DOHH2 (cell line): ENCODE data around the gene MEF2A.

Source experiments
- H3F3A ChIP-seq: fragments of 200-600 bp; sonication (generic), shearing (Covaris generic); 2 replicates; pipeline ENCODE4 v1.6.0; 2016; ENCODE audit warnings: antibody characterized with exemption, mild to moderate bottlenecking; ENCODE audit not compliant: control insufficient read depth, insufficient read depth
- H3K27ac ChIP-seq: fragments of 200-600 bp; sonication (generic); 2 replicates; pipeline ENCODE4 v1.5.1; 2014; ENCODE audit warnings: low read depth, mild to moderate bottlenecking, low read length, moderate library complexity
- H3K27me3 ChIP-seq: fragments of 200-600 bp; sonication (generic); 2 replicates; pipeline ENCODE4 v1.6.1; 2014; ENCODE audit warnings: mild to moderate bottlenecking, low read length, mixed read lengths; ENCODE audit not compliant: control insufficient read depth
- H3K36me3 ChIP-seq: fragments of 200-600 bp; sonication (generic); 2 replicates; pipeline ENCODE4 v1.6.1; 2014; ENCODE audit warnings: mild to moderate bottlenecking, low read length, moderate library complexity, mixed read lengths; ENCODE audit not compliant: control insufficient read depth
- H3K4me1 ChIP-seq: fragments of 200-600 bp; sonication (generic); 2 replicates; pipeline ENCODE4 v1.6.1; 2014; ENCODE audit warnings: mild to moderate bottlenecking, low read length, mixed read lengths; ENCODE audit not compliant: control insufficient read depth
- H3K4me2 ChIP-seq: fragments of 200-600 bp; sonication (generic); 2 replicates; pipeline ENCODE4 v1.6.0; 2014; ENCODE audit warnings: mild to moderate bottlenecking, low read length, moderate library complexity
- H3K4me3 ChIP-seq: fragments of 200-600 bp; sonication (generic); 2 replicates; pipeline ENCODE4 v1.5.1; 2014; ENCODE audit warnings: mild to moderate bottlenecking, low read length, mixed read lengths
- H3K79me2 ChIP-seq: fragments of 200-600 bp; sonication (generic); 2 replicates; pipeline ENCODE4 v1.6.1; 2014; ENCODE audit warnings: mild to moderate bottlenecking, low read length, mixed read lengths; ENCODE audit not compliant: control insufficient read depth
- H3K9me2 ChIP-seq: fragments of 200-600 bp; sonication (generic); replicated peaks from 2 replicates; pipeline ENCODE4 v1.6.1; 2014; ENCODE audit warnings: mild to moderate bottlenecking, low read length, mixed read lengths; ENCODE audit not compliant: control insufficient read depth
- H3K9me3 ChIP-seq: fragments of 200-600 bp; sonication (generic); 2 replicates; pipeline ENCODE4 v1.6.1; 2014; ENCODE audit warnings: antibody characterized with exemption, low read length, mixed read lengths; ENCODE audit not compliant: control insufficient read depth, insufficient read depth
- H4K20me1 ChIP-seq: fragments of 200-600 bp; sonication (generic); 2 replicates; pipeline ENCODE4 v1.6.0; 2014; ENCODE audit warnings: low read depth, mild to moderate bottlenecking, antibody characterized with exemption, low read length, moderate library complexity; ENCODE audit not compliant: control insufficient read depth, insufficient read depth
- EZH2phosphoT487 ChIP-seq: fragments of 200-600 bp; sonication (generic); IDR thresholded peaks from 2 replicates; pipeline ENCODE4 v1.6.1; 2017; ENCODE audit warnings: borderline replicate concordance, mild to moderate bottlenecking, antibody characterized with exemption, low read length, moderate library complexity, mixed read lengths
- TF ChIP-seq, protein P1 (sequence below): fragments of 200-600 bp; sonication (generic); IDR thresholded peaks from one replicate; pipeline ENCODE4 v1.5.1; 2014; ENCODE audit warnings: antibody characterized with exemption, mild to moderate bottlenecking, low read depth, low read length; ENCODE audit not compliant: poor library complexity, severe bottlenecking

The MEF2A gene

DNA sequence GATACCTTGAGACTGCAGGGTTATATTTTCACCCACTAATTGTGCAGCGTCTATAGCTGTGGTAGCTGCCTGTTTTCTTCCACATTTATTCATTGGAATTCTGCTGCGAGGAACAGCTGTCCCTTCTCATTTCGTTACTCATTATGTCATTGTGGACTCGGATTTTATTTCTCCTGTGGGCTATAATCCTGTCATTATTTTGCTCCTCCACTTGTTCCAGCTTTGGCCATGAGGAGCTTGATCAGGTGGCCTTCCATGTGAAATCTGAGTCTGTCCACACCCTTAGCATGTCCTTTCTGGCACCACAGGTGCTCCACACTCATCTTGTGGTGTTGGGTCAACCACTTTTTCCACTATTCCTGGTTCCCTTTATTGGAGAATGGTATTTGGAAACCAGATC, 152.6 kb downstream of the MEF2A start:
- H3K9me3 ChIP-seq, result no peaks in the 10 kb centered on the region
- H3K9me2 ChIP-seq, result no peaks in the 10 kb centered on the region
- H4K20me1 ChIP-seq, result no peaks in the 10 kb centered on the region; the same call in 1 of the 2 replicates
- H3K79me2 ChIP-seq, result no peaks in the 10 kb centered on the region
- no peaks in the 10 kb centered on the region for H3K27me3 ChIP-seq
- H3F3A ChIP-seq, result peaks cover 9% of the 10 kb centered on the region
- H3K27ac ChIP-seq, result no peak overlapping the region
- H3K4me2 ChIP-seq, result no peak overlapping the region
- no peak overlapping the region for H3K4me3 ChIP-seq
- peaks cover 22% of the 10 kb centered on the region for H3K4me1 ChIP-seq
- TF ChIP-seq EZH2phosphoT487, result no peak
- TF ChIP-seq, protein P1, sequence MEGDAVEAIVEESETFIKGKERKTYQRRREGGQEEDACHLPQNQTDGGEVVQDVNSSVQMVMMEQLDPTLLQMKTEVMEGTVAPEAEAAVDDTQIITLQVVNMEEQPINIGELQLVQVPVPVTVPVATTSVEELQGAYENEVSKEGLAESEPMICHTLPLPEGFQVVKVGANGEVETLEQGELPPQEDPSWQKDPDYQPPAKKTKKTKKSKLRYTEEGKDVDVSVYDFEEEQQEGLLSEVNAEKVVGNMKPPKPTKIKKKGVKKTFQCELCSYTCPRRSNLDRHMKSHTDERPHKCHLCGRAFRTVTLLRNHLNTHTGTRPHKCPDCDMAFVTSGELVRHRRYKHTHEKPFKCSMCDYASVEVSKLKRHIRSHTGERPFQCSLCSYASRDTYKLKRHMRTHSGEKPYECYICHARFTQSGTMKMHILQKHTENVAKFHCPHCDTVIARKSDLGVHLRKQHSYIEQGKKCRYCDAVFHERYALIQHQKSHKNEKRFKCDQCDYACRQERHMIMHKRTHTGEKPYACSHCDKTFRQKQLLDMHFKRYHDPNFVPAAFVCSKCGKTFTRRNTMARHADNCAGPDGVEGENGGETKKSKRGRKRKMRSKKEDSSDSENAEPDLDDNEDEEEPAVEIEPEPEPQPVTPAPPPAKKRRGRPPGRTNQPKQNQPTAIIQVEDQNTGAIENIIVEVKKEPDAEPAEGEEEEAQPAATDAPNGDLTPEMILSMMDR, result no peak
- H3K36me3 ChIP-seq, result peaks cover 27% of the 10 kb centered on the region

DNA sequence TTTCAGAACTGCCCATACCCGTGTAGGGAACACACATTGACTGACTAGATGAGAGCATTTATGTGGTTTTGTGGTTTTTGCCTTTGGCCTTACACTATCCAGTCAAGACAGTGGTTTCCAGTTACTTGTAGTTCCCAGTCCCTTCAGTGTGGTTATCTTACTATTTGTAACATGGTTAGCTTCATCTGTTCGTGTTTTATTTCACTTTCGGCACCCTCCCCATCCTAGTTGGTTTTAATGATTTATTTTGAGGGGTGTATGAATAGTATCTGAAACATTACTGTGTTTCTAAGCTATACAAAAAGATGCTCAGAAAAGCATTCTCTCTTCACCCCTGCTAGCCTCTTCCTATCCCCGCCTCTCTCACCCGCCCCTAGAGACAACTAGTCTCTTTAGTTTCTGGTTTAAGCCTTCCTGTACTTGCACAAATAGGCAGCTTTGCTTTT, 153.3 kb downstream of the MEF2A start:
- Histone ChIP-seq H3K4me3 (no peak overlapping the region), H3F3A (peaks cover 6% of the 10 kb centered on the region), H3K4me1 (peaks cover 22% of the 10 kb centered on the region), H3K36me3 (peaks cover 20% of the 10 kb centered on the region), H4K20me1 (no peaks in the 10 kb centered on the region; the same call in 1 of the 2 replicates), H3K9me3 (no peaks in the 10 kb centered on the region), H3K4me2 (no peak overlapping the region), H3K9me2 (no peaks in the 10 kb centered on the region), H3K27ac (no peak overlapping the region), H3K79me2 (no peaks in the 10 kb centered on the region), H3K27me3 (no peaks in the 10 kb centered on the region)
- TF ChIP-seq EZH2phosphoT487, result no peak

DNA sequence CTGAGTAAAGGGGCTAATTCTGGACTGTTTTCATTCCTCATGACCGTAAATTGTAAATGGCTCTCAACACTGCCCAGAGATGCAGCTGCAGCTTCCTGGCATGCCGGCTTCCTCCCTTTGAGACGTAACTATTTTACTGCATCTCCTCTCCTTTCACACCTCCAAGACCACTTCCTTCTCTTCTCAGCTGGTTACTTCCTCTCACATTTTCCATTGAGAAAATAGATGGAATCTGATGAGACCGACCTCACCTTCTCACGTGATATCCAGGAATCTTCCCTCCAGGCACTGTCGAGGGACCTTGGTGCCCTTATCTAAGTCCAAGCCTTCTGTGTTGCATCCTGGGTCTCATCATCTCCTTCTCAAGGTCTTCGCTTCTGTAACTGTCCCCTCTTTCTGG, 154.7 kb downstream of the MEF2A start:
- Histone ChIP-seq H3F3A (peaks cover 3% of the 10 kb centered on the region; the same call in 1 of the 2 replicates), H3K4me1 (peaks cover 22% of the 10 kb centered on the region), H3K4me2 (no peak overlapping the region), H4K20me1 (no peaks in the 10 kb centered on the region; the same call in 1 of the 2 replicates), H3K36me3 (peaks cover 8% of the 10 kb centered on the region), H3K27ac (no peak overlapping the region), H3K9me3 (no peaks in the 10 kb centered on the region), H3K79me2 (no peaks in the 10 kb centered on the region), H3K27me3 (no peaks in the 10 kb centered on the region), H3K9me2 (no peaks in the 10 kb centered on the region), H3K4me3 (no peak overlapping the region)
- no peak for TF ChIP-seq EZH2phosphoT487
- TF ChIP-seq, protein P1, result no peak

DNA sequence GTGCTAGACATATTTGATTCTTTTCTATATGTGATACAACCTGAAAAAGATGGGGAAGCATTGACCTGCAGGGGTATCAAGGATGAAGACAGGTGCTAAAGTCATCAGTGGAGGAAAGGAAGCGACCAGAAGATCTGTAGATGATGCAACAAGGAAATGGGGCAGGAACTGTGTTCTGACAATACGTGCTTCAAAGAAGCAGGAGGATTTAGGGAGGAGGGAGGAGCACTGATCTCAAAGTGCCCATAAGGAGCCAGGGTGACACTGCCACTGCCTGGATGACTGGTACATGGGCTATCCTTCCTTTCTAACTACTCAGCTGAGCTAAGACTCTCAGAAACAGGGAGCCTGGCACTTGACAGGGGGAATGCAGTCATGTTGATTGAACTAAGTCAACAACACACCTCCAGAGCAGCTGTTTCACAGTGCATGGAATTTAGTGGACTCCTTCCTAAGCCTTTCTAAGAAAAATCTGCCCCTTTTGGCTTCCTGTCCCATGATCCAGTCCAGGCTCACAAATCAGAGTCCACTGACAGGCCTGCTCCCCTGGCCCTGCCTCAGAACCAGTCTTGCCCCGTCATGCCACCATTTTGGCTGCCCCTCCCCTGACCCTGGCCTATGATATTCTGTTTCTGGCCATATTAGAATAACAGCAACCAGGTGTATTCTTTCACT, 155.5 kb downstream of the MEF2A start:
- no peaks in the 10 kb centered on the region for H3K9me3 ChIP-seq
- H4K20me1 ChIP-seq, result no peaks in the 10 kb centered on the region
- no peaks in the 10 kb centered on the region for H3K79me2 ChIP-seq
- H3K9me2 ChIP-seq, result no peaks in the 10 kb centered on the region
- H3F3A ChIP-seq, result peaks cover 3% of the 10 kb centered on the region; the same call in 1 of the 2 replicates
- TF ChIP-seq EZH2phosphoT487, result no peak
- TF ChIP-seq, protein P1, result no peak
- H3K4me3 ChIP-seq, result no peak overlapping the region
- H3K36me3 ChIP-seq, result peaks cover 2% of the 10 kb centered on the region; the same call in 1 of the 2 replicates
- H3K4me1 ChIP-seq, result peaks cover 22% of the 10 kb centered on the region
- no peaks in the 10 kb centered on the region for H3K27me3 ChIP-seq
- no peak overlapping the region for H3K27ac ChIP-seq
- H3K4me2 ChIP-seq, result no peak overlapping the region
